ENCODE measurements around the gene APC2.

APC2 gene

DNA sequence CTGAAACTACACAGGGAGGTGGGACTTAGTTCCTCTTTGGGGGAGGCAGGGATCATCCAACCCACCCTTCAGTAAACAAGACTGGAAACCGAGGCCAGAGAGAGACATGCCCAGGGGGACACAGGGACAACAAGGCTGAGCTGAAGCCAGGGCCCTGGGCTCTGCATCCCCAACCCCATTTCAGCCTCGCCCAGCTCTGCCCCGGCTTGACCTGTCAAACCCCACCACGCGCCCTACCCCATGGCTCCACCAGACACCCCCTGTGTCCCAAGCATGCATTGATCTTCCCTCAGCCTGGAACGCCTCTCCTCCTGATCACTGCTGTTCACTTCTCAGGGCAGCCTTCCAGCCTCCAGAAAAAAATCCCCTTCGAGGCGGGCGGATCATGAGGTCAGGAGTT is 2.0 kb upstream of the APC2 start:
- no peak for DNase-seq (ENCODE audit: low read depth)

DNA sequence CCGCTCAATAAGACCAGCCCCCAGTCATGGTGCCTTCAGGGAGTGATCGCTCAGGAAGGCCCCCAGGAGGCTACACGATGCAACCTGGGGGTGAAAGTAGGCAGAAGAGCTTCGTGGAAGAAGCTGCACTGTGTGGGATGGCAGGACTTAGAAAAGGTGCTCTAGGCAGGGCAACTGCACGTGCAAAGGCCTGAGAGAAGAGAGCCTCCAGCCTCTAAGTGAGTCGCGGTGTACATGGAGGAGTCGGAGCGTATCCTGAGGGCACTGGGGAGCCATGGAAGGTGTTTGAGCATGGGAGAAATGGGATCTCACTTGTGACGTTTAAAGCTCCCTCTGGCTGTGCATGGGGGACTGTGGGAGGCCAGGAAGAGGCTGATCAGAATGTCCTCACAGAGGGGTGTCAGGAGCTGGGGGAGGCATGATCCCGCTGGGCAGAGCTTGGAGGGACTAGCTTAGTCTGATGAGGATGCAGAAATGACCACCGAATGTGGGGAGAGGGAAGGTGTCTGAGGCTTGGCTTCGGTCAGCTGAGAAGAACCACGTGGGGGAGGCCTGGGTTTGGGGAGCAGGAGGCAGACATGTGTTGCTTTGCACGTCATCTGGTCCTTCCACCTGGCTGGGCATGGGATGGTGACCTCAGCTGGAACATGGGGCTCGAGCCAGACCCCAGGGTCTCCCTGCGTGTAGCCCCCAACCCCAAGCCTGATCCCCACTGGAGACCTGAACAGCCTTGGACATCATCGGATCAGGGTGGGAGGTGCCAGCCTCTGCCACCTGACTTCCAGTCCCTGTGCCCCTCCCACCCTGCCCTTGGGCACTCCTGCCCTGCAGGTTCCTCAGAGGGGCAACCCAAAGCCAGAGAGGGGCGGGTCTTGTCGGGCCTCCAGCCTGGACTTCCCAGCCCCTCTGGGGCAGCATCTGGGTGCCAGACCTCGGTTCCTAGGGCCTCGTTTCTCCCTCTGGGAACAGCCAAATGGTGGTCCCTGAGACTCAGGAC is 1.1 kb downstream of the APC2 start:
- DNase-seq (ENCODE audit: low read depth): no peak

- no peak for DNase-seq (ENCODE audit: low read depth)
These were observed 2.2 kb downstream of the APC2 start for GRCh38 chr19:1451916-1452801.

GRCh38 chr19:1452802-1453524 is 3.0 kb downstream of the APC2 start:
- DNase-seq (ENCODE audit: low read depth): no peak

DNA sequence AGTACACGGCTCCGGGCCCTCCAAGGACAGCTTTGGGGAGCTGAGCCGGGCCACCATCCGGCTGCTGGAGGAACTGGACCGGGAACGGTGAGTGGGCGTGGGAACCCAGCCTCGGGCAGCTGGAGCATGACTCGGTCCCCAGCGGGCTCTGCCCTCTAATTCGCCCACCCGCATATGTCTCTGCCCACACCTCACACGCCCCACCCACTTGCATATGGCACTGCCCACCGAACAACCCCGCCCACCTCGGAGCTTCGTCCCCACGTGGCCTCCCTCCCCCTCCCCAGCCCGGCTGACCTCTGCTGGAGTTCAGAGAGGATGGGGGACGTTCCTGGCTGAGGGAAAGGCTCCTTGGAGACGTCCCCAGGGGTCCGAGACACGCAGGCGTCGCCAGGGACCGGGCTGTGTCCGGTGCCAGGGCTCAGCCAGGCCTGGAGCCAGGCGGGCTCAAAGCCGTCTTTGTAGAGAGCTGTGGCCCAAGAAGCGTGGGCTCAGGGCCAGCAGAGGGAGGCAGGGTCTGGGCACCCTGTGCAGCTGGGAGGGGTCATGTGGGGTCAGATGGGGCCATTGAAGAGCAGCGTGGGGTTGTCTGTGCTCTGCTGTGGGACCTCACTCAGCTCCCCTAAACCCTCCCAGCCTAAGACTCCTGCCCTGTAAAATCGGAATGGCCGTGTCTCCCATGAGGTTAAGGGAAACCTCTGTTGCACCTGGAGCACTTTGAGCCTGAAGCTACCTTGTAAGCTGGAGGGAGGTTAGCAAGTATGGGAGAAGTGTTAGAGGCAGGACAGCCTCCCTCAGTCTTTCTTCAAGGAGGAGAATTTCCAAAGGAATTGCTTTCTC is 3.8 kb downstream of the APC2 start:
- no peak for DNase-seq (ENCODE audit: low read depth)

- no peak for DNase-seq (ENCODE audit: low read depth)
These were observed 5.0 kb downstream of the APC2 start for GRCh38 chr19:1455002-1455335.

- DNase-seq (ENCODE audit: low read depth): peak; percentile 64
These were observed 5.6 kb downstream of the APC2 start for GRCh38 chr19:1455336-1456120.

GRCh38 chr19:1456121-1456900 is 6.4 kb downstream of the APC2 start:
- DNase-seq (ENCODE audit: low read depth): no peak

- DNase-seq (ENCODE audit: low read depth): no peak
These were observed 7.3 kb downstream of the APC2 start for GRCh38 chr19:1457031-1457739.

GRCh38 chr19:1457892-1458291 is 8.0 kb downstream of the APC2 start:
- no peak for DNase-seq (ENCODE audit: low read depth)

DNA sequence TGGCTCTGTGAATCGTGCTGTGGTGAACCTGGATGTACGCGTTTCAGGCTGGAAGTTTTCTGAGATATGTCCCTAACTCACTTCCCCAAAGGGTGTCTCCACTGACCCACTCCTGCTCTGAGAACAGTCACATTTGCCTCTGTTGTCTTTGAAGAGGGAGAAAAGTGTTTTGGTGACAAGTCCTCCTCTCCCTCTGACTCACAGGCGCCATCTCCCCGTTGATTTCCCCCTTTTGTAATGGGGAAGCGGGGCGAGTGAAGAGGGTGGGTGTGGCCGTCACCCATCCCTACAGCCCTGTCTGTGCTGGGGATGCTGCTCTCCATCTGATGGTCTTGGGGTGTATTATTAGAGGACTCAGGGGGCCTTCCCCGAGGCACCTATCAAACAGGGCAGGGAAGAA is 9.6 kb downstream of the APC2 start:
- no peak for DNase-seq (ENCODE audit: low read depth)

GRCh38 chr19:1460033-1460995 is 10.4 kb downstream of the APC2 start:
- no peak for DNase-seq (ENCODE audit: low read depth)

DNA sequence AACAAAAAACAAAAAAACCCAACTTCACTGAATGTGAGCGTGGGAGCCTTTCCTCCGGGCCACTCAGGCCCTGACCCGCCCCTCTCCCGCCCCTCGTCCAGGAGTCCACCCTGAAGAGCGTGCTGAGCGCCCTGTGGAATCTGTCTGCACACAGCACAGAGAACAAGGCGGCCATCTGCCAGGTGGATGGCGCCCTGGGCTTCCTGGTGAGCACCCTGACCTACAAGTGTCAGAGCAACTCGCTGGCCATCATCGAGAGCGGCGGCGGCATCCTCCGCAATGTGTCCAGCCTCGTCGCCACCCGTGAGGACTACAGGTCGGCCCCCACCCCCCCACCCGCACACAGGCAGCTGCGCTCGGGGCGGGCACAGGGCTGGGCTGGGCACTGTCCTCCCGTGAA is 11.9 kb downstream of the APC2 start:
- DNase-seq (ENCODE audit: low read depth): no peak

- DNase-seq (ENCODE audit: low read depth): no peak
These were observed 15.5 kb downstream of the APC2 start for GRCh38 chr19:1465191-1466016.

- DNase-seq (ENCODE audit: low read depth): no peak
These were observed 16.1 kb downstream of the APC2 start for GRCh38 chr19:1466018-1466460.

- DNase-seq (ENCODE audit: low read depth): no peak
These were observed 16.7 kb downstream of the APC2 start for GRCh38 chr19:1466461-1467214.

All from activated T-cell treated with anti-CD3 and anti-CD28 coated beads for 48 hours (primary cell).